Heart right ventricle (tissue), 16 donors: ENCODE results near the gene ARL15. TPM values are rescaled to one million over a fixed set of nuclear protein-coding genes. Genes with fewer than 3 reads are reported as not detected.

Source experiments
- ATAC-seq, 8 donors: fragments of 200-7000 bp; cut with Tn5 transposase; one replicate each; pipeline ENCODE4 v1.9.1; 2020; ENCODE audit warnings: mild to moderate bottlenecking in 8 of 8, moderate library complexity in 8 of 8, moderate number of reproducible peaks in 1 of 8
- DNase-seq, 2 donors: peaks; one replicate each; pipeline ENCODE4 v3.0.0-alpha.2; 2020
- H3K27ac ChIP-seq, 10 donors: fragments of 200-600 bp; sonication (generic) in 2 of 10; one replicate each; pipeline versions ENCODE4 v1.5.0 to v1.8.0; 2020 to 2022; ENCODE audit warnings: mild to moderate bottlenecking in 3 of 10
- H3K27me3 ChIP-seq, 7 donors: fragments of 200-600 bp; one replicate each; pipeline ENCODE4 v1.8.0; 2021 to 2022; ENCODE audit warnings: mild to moderate bottlenecking in 2 of 7
- H3K36me3 ChIP-seq, 9 donors: fragments of 200-600 bp; sonication (generic) in 1 of 9; one replicate each; pipeline versions ENCODE4 v1.5.0 to v1.8.0; 2020 to 2022; ENCODE audit warnings: mild to moderate bottlenecking in 2 of 9
- H3K4me1 ChIP-seq, 9 donors: fragments of 200-600 bp; sonication (generic) in 1 of 9; one replicate each; pipeline versions ENCODE4 v1.5.0 to v1.8.0; 2020 to 2022; ENCODE audit warnings: mild to moderate bottlenecking in 4 of 9
- H3K4me3 ChIP-seq, 10 donors: fragments of 200-600 bp; sonication (generic) in 2 of 10; one replicate each; pipeline versions ENCODE4 v1.5.0 to v1.8.0; 2020 to 2022; ENCODE audit warnings: mild to moderate bottlenecking in 7 of 10, moderate library complexity in 2 of 10
- H3K9me3 ChIP-seq, 11 donors: fragments of 200-600 bp in 10 of 11; sonication (generic) in 2 of 11; one replicate each; pipeline versions ENCODE4 v1.5.0 to v1.8.0; 2013 to 2022; ENCODE audit warnings: mild to moderate bottlenecking in 2 of 11, control low read depth in 1 of 11, moderate library complexity in 1 of 11
- WGBS, 2 donors: extraction: QIAGEN DNeasy Blood & Tissue Kit; methylation state at CpG; one replicate each; pipeline ENCODE4 v1.1.7; 2013; ENCODE audit warnings: inconsistent platforms in 1 of 2; 5-methylcytosine and 5-hydroxymethylcytosine counted together
- intact Hi-C, 10 donors: fragments of 100-400 bp; cut with DNase I; formaldehyde crosslinking; loops; one replicate each; pipeline versions ENCODE4 v1.11.1 to v1.14.2; 2022
- polyA plus RNA-seq, 2 donors: library from polyadenylated mRNA; stranded (reverse); fragments of 200-250 nt; gene quantifications; one replicate each; pipeline ENCODE4 v1.2.3, GENCODE V29; 2013
- total RNA-seq, 10 donors: library from RNA; stranded (reverse); fragmentation: NEBNext Ultra II Directional in 3 of 10; extraction: Animal tissue kit (Norgen Biotek cat#: 25700) in 3 of 10; gene quantifications; one replicate each; pipeline versions ENCODE4 v1.2.1 to v1.2.4, GENCODE V29; 2021 to 2023
- TF ChIP-seq, protein P1 (sequence below), 9 donors: fragments of 200-600 bp; sonication (generic) in 2 of 9; IDR thresholded peaks; one replicate each; pipeline versions ENCODE4 v1.5.0 to v1.8.0; 2021 to 2022; ENCODE audit warnings: antibody characterized with exemption in 9 of 9, mild to moderate bottlenecking in 5 of 9, moderate library complexity in 1 of 9
- donor health status: Arrhythmogenic right ventricular cardiomyopathy.
- donor health status: ischemic (EF 13 %, LVEDD 7.1; RV severe dilation, severe dysfunction).
- donor health status: healthy with polysubstance abuse.
- donor health status: DM: no; HTN: yes; CAD: no.
- donor health status: DM: no; HTN: no; CAD: no.
- donor health status: ischemic (EF 25% LVEDD 6.9; RV normal size, moderate dysfunction).
- donor health status: ischemic (EF 25% LVEDD 5.7; RV mildly dilated, moderate dysfunction).
- donor health status: healthy.
- donor health status: DM: yes; HTN: yes; CAD: no.
- donor health status: Ischemic cardiomyopathy.
- donor health status: ischemic (EF 35%, LVEDD 5.7; RV mildly dilated, moderate dysfunction).
- donor health status: nonischemic (EF 11% LVEDD 7.7; RV severe dilation, severe dysfunction).
- donor health status: DM: yes; HTN: yes; CAD: no.
- donor health status: PGD.
- donor health status: ischemic (EF 29% LVEDD 5.4; RV normal size, mild dysfunction).
- donor health status: nonischemic (EF 23%, LVEDD 6.1; RV moderate dilation, normal function).

Gene ARL15
- total and polyA plus RNA-seq, 12 donors = 7.8 to 31.8 (median 26.9) TPM

DNA sequence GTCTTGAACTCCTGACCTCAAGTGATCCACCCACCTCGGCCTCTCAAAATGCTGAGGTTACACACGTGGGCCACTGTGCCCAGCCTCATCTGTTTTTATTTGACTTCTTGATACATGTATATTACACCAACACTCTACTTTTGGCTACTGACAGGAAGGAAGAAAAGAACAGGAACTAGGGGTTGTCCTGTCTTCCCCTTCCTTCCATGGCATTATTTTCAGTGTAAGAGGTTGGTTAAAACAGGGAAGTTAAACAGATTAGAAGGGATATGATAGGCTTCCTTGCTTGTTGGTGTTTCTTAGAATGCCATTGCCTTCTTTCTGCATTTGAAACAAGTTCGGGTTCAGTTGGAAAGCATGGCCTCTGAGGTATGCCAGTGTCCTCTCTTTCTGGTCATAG, 437.1 kb downstream of the ARL15 start:
- 80 to 83% methylated on average over 3 of the region's 3 CpGs for WGBS, 2 donors
- intact Hi-C loops = loop anchor here in 9 of 10 donors (5.0 to 10.0 kb wide), 6 partner anchors 342 to 398 kb away; partner anchors contain the start of gene FST (in 4 of the 9)
- H3K4me3 ChIP-seq = no peak overlapping the region

DNA sequence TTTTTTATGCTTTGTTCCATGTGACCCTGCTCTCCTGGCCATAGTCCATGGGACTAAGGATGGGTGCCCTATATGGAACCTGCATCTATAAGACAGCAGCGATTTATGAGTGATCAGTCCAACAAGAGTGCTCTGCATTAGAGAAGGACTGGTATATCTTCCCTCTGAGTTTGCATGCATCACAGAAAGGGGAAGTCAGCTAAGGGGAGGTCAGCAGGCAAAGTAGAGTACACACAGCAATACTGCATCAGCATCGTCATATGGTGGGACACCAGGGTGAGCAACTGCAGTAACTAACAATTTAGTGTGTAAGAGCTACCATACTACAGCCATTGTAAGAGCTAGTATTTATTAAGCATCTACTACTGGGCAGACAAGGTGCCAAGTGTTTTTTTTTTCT, 438.6 kb downstream of the ARL15 start:
- DNase-seq (no peak), ATAC-seq (no peak)
- Histone ChIP-seq H3K27me3 (no peaks in the 10 kb centered on the region), H3K9me3 (no peaks in the 10 kb centered on the region), H3K36me3 (no peaks in the 10 kb centered on the region), H3K27ac (no peak overlapping the region), H3K4me3 (no peak overlapping the region), H3K4me1 (no peaks in the 10 kb centered on the region)
- TF ChIP-seq, protein P1, sequence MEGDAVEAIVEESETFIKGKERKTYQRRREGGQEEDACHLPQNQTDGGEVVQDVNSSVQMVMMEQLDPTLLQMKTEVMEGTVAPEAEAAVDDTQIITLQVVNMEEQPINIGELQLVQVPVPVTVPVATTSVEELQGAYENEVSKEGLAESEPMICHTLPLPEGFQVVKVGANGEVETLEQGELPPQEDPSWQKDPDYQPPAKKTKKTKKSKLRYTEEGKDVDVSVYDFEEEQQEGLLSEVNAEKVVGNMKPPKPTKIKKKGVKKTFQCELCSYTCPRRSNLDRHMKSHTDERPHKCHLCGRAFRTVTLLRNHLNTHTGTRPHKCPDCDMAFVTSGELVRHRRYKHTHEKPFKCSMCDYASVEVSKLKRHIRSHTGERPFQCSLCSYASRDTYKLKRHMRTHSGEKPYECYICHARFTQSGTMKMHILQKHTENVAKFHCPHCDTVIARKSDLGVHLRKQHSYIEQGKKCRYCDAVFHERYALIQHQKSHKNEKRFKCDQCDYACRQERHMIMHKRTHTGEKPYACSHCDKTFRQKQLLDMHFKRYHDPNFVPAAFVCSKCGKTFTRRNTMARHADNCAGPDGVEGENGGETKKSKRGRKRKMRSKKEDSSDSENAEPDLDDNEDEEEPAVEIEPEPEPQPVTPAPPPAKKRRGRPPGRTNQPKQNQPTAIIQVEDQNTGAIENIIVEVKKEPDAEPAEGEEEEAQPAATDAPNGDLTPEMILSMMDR (IDR thresholded peaks at IDR 0.05) = no peak
- WGBS, 2 donors = 91 to 93% methylated on average over 2 of the region's 2 CpGs
- intact Hi-C loops = loop anchor here in 9 of 10 donors (5.0 to 10.0 kb wide), 6 partner anchors 343 to 397 kb away; partner anchors contain the start of gene FST (in 4 of the 9)

More for the DNA sequence above, 437.1 kb downstream of the ARL15 start:
- no peaks in the 10 kb centered on the region for H3K36me3 ChIP-seq
- H3K27me3 ChIP-seq = no peaks in the 10 kb centered on the region
- DNase-seq (no peak), ATAC-seq (no peak)
- TF ChIP-seq, protein P1 (IDR thresholded peaks at IDR 0.05) = no peak
- H3K4me1 ChIP-seq = peaks cover 0 to 8% (median 0%) of the 10 kb centered on the region in 9 donors
- H3K9me3 ChIP-seq = no peaks in the 10 kb centered on the region
- no peak overlapping the region for H3K27ac ChIP-seq

GRCh38 chr5:53871050-53871449, 439.3 kb downstream of the ARL15 start:
- no peak overlapping the region for H3K27ac ChIP-seq
- no peaks in the 10 kb centered on the region for H3K4me1 ChIP-seq
- H3K36me3 ChIP-seq = no peaks in the 10 kb centered on the region
- H3K4me3 ChIP-seq = no peak overlapping the region
- intact Hi-C loops = loop anchor here in 9 of 10 donors (5.0 to 10.0 kb wide), 6 partner anchors 344 to 396 kb away; partner anchors contain the start of gene FST (in 4 of the 9)
- 71 to 81% methylated on average over 5 of the region's 5 CpGs for WGBS, 2 donors
- no peaks in the 10 kb centered on the region for H3K9me3 ChIP-seq
- ATAC-seq (no peak), DNase-seq (no peak)
- H3K27me3 ChIP-seq = no peaks in the 10 kb centered on the region
- TF ChIP-seq, protein P1 (IDR thresholded peaks at IDR 0.05) = peak in 6 of 9 donors; percentile 9 to 34 (median 19)

- TF ChIP-seq, protein P1 (IDR thresholded peaks at IDR 0.05) = no peak
- intact Hi-C loops = no loop called here
- ATAC-seq = no peak
These were observed 451.5 kb downstream of the ARL15 start for GRCh38 chr5:53858700-53859456.

More at GRCh38 chr5:53858700-53859456, 451.5 kb downstream of the ARL15 start:
- Histone ChIP-seq H3K27ac (no peak overlapping the region), H3K4me1 (no peaks in the 10 kb centered on the region), H3K4me3 (no peak overlapping the region), H3K27me3 (no peaks in the 10 kb centered on the region), H3K36me3 (no peaks in the 10 kb centered on the region), H3K9me3 (peaks cover 0 to 19% (median 8%) of the 10 kb centered on the region in 11 donors)
- WGBS, 2 donors = 91 to 93% methylated on average over 17 of the region's 17 CpGs
- no peak for DNase-seq
